IMR-90 (cell line): ENCODE data around the gene RDH12. TPM values are rescaled to one million over a fixed set of nuclear protein-coding genes. Genes with fewer than 3 reads are reported as not detected.

Experiments
- ATAC-seq: fragments of 200-7000 bp; cut with Tn5 transposase; 2 replicates; pipeline ENCODE4 v1.9.1; 2020; ENCODE audit warnings: low read depth, mild to moderate bottlenecking, moderate library complexity
- BruUV-seq: library from RNA; stranded (reverse); fragments of 400-500 nt; replicated peaks from 2 replicates; lab custom pipeline; 2021; lab: Mats Ljungman, UMichigan
- CTCF ChIA-PET: fragments of 300-600 bp; formaldehyde crosslinking; extraction: SDS; loops from one replicate; lab custom pipeline; 2021; ENCODE audit warnings: antibody characterized with exemption; lab: Yijun Ruan, JAX
- POLR2A ChIA-PET: fragments of 300-600 bp; sonication (Branson Sonifier 250); formaldehyde crosslinking; loops from one replicate; lab custom pipeline; 2022; ENCODE audit warnings: antibody characterized with exemption; ENCODE audit not compliant: unreplicated experiment; lab: Charles Lee
- DNase-seq: peaks from one replicate; pipeline ENCODE4 v3.0.0; 2013
- H2AFZ ChIP-seq: replicated peaks from 2 replicates; pipeline ENCODE3; 2013; ENCODE audit warnings: low read length, mild to moderate bottlenecking; ENCODE audit not compliant: poor library complexity
- H2AK5ac ChIP-seq: 2 replicates; pipeline ENCODE4 v1.6.1; 2013; ENCODE audit warnings: low read depth, low read length, inconsistent platforms
- H2AK9ac ChIP-seq: replicated peaks from 2 replicates; pipeline ENCODE3; 2013; ENCODE audit warnings: mild to moderate bottlenecking, low read depth, low read length, moderate library complexity; ENCODE audit not compliant: poor library complexity
- H2BK120ac ChIP-seq: 2 replicates; pipeline ENCODE4 v1.6.1; 2013; ENCODE audit warnings: low read depth, low read length, inconsistent platforms
- H2BK15ac ChIP-seq: 3 replicates; pipeline ENCODE4 v1.6.1; 2013; ENCODE audit warnings: low read depth, low read length, inconsistent platforms
- H2BK20ac ChIP-seq: 2 replicates; pipeline ENCODE4 v1.6.1; 2013; ENCODE audit warnings: low read depth, mild to moderate bottlenecking, inconsistent platforms, low read length, moderate library complexity
- H2BK5ac ChIP-seq: 2 replicates; pipeline ENCODE4 v1.6.1; 2013; ENCODE audit warnings: mild to moderate bottlenecking, low read depth, low read length, inconsistent platforms; ENCODE audit not compliant: poor library complexity, severe bottlenecking
- H3K14ac ChIP-seq: replicated peaks from 2 replicates; pipeline ENCODE4 v1.6.1; 2013; ENCODE audit warnings: low read depth, low read length, inconsistent platforms
- H3K18ac ChIP-seq: 2 replicates; pipeline ENCODE4 v1.6.1; 2013; ENCODE audit warnings: low read depth, low read length, control low read depth
- H3K23ac ChIP-seq: 2 replicates; pipeline ENCODE4 v1.6.1; 2013; ENCODE audit warnings: low read depth, low read length, inconsistent platforms
- H3K27ac ChIP-seq: 2 replicates; pipeline ENCODE4 v1.5.1; 2013; ENCODE audit warnings: mild to moderate bottlenecking, control low read depth, low read length; ENCODE audit not compliant: insufficient read depth
- H3K27me3 ChIP-seq: 2 replicates; pipeline ENCODE4 v1.6.1; 2013; ENCODE audit warnings: low read length; ENCODE audit not compliant: control insufficient read depth, insufficient read depth
- H3K36me3 ChIP-seq: 2 replicates; pipeline ENCODE4 v1.6.1; 2013; ENCODE audit warnings: low read length, mixed read lengths; ENCODE audit not compliant: control insufficient read depth, insufficient read depth
- H3K4ac ChIP-seq: 2 replicates; pipeline ENCODE4 v1.6.1; 2013; ENCODE audit warnings: low read depth, low read length, inconsistent platforms
- H3K4me1 ChIP-seq: 2 replicates; pipeline ENCODE4 v1.6.1; 2013; ENCODE audit warnings: low read length, mixed read lengths; ENCODE audit not compliant: control insufficient read depth, insufficient read depth
- H3K4me2 ChIP-seq: 2 replicates; pipeline ENCODE4 v1.6.1; 2013; ENCODE audit warnings: low read depth, mild to moderate bottlenecking, control low read depth, low read length, moderate library complexity
- H3K4me3 ChIP-seq: 2 replicates; pipeline ENCODE4 v1.5.1; 2013; ENCODE audit warnings: low read depth, mild to moderate bottlenecking, control low read depth, low read length, moderate library complexity; ENCODE audit not compliant: insufficient read depth
- H3K56ac ChIP-seq: 2 replicates; pipeline ENCODE4 v1.6.1; 2013; ENCODE audit warnings: low read length, inconsistent platforms; ENCODE audit not compliant: insufficient read depth; ENCODE audit errors: extremely low read depth
- H3K79me1 ChIP-seq, 2 experiments: 2 replicates each; pipeline ENCODE4 v1.6.1; 2013; ENCODE audit warnings: low read length in 2 of 2, inconsistent platforms in 1 of 2, low read depth in 1 of 2
- H3K9ac ChIP-seq: 2 replicates; pipeline ENCODE4 v1.6.1; 2013; ENCODE audit warnings: low read depth, low read length, control low read depth
- H3K9me1 ChIP-seq: 2 replicates; pipeline ENCODE4 v1.6.1; 2013; ENCODE audit warnings: low read length, inconsistent platforms; ENCODE audit not compliant: insufficient read depth
- H3K9me3 ChIP-seq: 2 replicates; pipeline ENCODE4 v1.6.1; 2013; ENCODE audit warnings: low read length; ENCODE audit not compliant: control insufficient read depth, insufficient read depth
- H4K20me1 ChIP-seq: 2 replicates; pipeline ENCODE4 v1.6.1; 2013; ENCODE audit warnings: low read length, inconsistent platforms; ENCODE audit not compliant: insufficient read depth
- H4K5ac ChIP-seq: 2 replicates; pipeline ENCODE4 v1.6.1; 2013; ENCODE audit warnings: mild to moderate bottlenecking, low read depth, low read length, control low read depth
- H4K8ac ChIP-seq, 2 experiments: 2 replicates each; pipeline ENCODE4 v1.6.1; 2013; ENCODE audit warnings: low read depth in 2 of 2, low read length in 2 of 2, control low read depth in 1 of 2, inconsistent platforms in 1 of 2
- H4K91ac ChIP-seq: 2 replicates; pipeline ENCODE4 v1.6.1; 2013; ENCODE audit warnings: low read depth, low read length, inconsistent platforms; ENCODE audit not compliant: insufficient read depth
- BHLHE40 ChIP-seq: fragments of 150-350 bp; IDR thresholded peaks from 2 replicates; pipeline ENCODE4 v1.6.1; 2016; ENCODE audit warnings: mild to moderate bottlenecking, low read depth, low read length
- CEBPB ChIP-seq: IDR thresholded peaks from 2 replicates; pipeline ENCODE4 v1.6.1; 2012; ENCODE audit warnings: low read depth, low read length, improper control_type of control experiment
- CHD1 ChIP-seq: IDR thresholded peaks from 2 replicates; pipeline ENCODE4 v1.6.1; 2012; ENCODE audit warnings: low read depth, low read length, improper control_type of control experiment
- CTCF ChIP-seq: conservative IDR thresholded peaks from 2 replicates; pipeline ENCODE4 v1.5.1; 2012; ENCODE audit warnings: mild to moderate bottlenecking, low read depth, low read length, improper control_type of control experiment
- ELK1 ChIP-seq: fragments of 150-350 bp; IDR thresholded peaks from 2 replicates; pipeline ENCODE4 v1.6.1; 2016; ENCODE audit warnings: low read depth, mild to moderate bottlenecking, low read length, moderate library complexity, borderline replicate concordance
- FOS ChIP-seq: fragments of 150-350 bp; IDR thresholded peaks from 2 replicates; pipeline ENCODE4 v1.6.1; 2016; ENCODE audit warnings: low read depth, low read length
- MAFK ChIP-seq: IDR thresholded peaks from 2 replicates; pipeline ENCODE4 v1.6.1; 2012; ENCODE audit warnings: low read depth, low read length, improper control_type of control experiment
- MAZ ChIP-seq: IDR thresholded peaks from 2 replicates; pipeline ENCODE4 v1.6.1; 2012; ENCODE audit warnings: low read depth, mild to moderate bottlenecking, low read length, improper control_type of control experiment, moderate library complexity, borderline replicate concordance
- MXI1 ChIP-seq: IDR thresholded peaks from 2 replicates; pipeline ENCODE4 v1.6.1; 2012; ENCODE audit warnings: low read depth, mild to moderate bottlenecking, low read length, moderate library complexity, borderline replicate concordance
- NFE2L2 ChIP-seq: fragments of 150-350 bp; IDR thresholded peaks from 2 replicates; pipeline ENCODE4 v1.6.1; 2016; ENCODE audit warnings: low read depth, mild to moderate bottlenecking, low read length
- POLR2A ChIP-seq: IDR thresholded peaks from 2 replicates; pipeline ENCODE4 v1.6.1; 2012; ENCODE audit warnings: mild to moderate bottlenecking, low read depth, low read length
- RAD21 ChIP-seq: IDR thresholded peaks from 2 replicates; pipeline ENCODE4 v1.6.1; 2012; ENCODE audit warnings: low read length, improper control_type of control experiment
- RCOR1 ChIP-seq: IDR thresholded peaks from 2 replicates; pipeline ENCODE4 v1.6.1; 2012; ENCODE audit warnings: mild to moderate bottlenecking, low read length, improper control_type of control experiment; ENCODE audit not compliant: insufficient replicate concordance
- RFX5 ChIP-seq: IDR thresholded peaks from 2 replicates; pipeline ENCODE4 v1.8.0; 2012; ENCODE audit warnings: low read depth, mild to moderate bottlenecking, low read length, moderate library complexity
- USF2 ChIP-seq: fragments of 150-350 bp; IDR thresholded peaks from 2 replicates; pipeline ENCODE4 v1.6.1; 2017; ENCODE audit warnings: mild to moderate bottlenecking, antibody characterized with exemption, low read length, low read depth
- WGBS, 2 experiments: methylation state at CpG; one replicate each; pipeline versions ENCODE4 v1.1.5 to v1.1.7; 2013; ENCODE audit warnings: missing lambda C conversion rate in 2 of 2; ENCODE audit not compliant: insufficient read length in 1 of 2; ENCODE audit errors: extremely low coverage in 2 of 2; 5-methylcytosine and 5-hydroxymethylcytosine counted together
- dilution Hi-C: fragments of 300-500 bp; cut with HindIII; formaldehyde crosslinking; loops from one replicate; pipeline ENCODE4 v1.14.3; 2018; ENCODE audit warnings: low sequenced_read_pairs; ENCODE audit not compliant: unreplicated experiment
- in situ Hi-C: fragments of 300-500 bp; cut with MboI; formaldehyde crosslinking; loops from 3 replicates; pipeline ENCODE4 v1.14.3; 2019; ENCODE audit warnings: low sequenced_read_pairs, inconsistent platforms, mixed read lengths
- intact Hi-C: fragments of 100-400 bp; cut with micrococcal nuclease; formaldehyde crosslinking; loops from 2 replicates; pipeline ENCODE4 v1.10.0; 2022
- polyA plus RNA-seq, 3 experiments: library from polyadenylated mRNA; depleted of rRNA; stranded (reverse); fragments of >200 nt; gene quantifications; 2 replicates each; pipeline ENCODE4 v1.2.3, GENCODE V29; 2012; ENCODE audit warnings: low replicate concordance in 1 of 3
- total RNA-seq: library from RNA; depleted of rRNA; stranded (reverse); fragments of >200 nt; gene quantifications from 2 replicates; pipeline ENCODE4 v1.2.3, GENCODE V29; 2012

RDH12 gene
- total and polyA plus RNA-seq, 2 of the 4 experiments (the other 2 are of a cell fraction): not detected

GRCh38 chr14:67757175-67757574 is 55.5 kb downstream of the RDH12 start:
- BruUV-seq: no TSS peak
- Histone ChIP-seq H3K9me1 (peaks cover 6% of the 10 kb centered on the region; the same call in 1 of the 2 replicates), H3K18ac (no peak overlapping the region), H2BK120ac (no peak overlapping the region), H4K5ac (no peak overlapping the region), H2AK9ac (no peak overlapping the region), H4K8ac (no peak overlapping the region), H3K4ac (no peak overlapping the region), H2AK5ac (no peak overlapping the region), H2BK20ac (no peak overlapping the region), H2BK5ac (no peak overlapping the region), H3K56ac (no peak overlapping the region), H3K4me3 (no peak overlapping the region), H3K4me1 (no peaks in the 10 kb centered on the region), H3K27ac (no peak overlapping the region), H3K9me3 (no peaks in the 10 kb centered on the region), H2AFZ (no peak overlapping the region), H3K23ac (no peak overlapping the region), H3K79me1 (no peaks in the 10 kb centered on the region), H4K91ac (no peak overlapping the region), H3K4me2 (no peak overlapping the region), H3K27me3 (no peaks in the 10 kb centered on the region), H2BK15ac (no peak overlapping the region), H4K20me1 (no peaks in the 10 kb centered on the region), H3K9ac (no peak overlapping the region), H3K36me3 (peaks cover 37% of the 10 kb centered on the region), H3K14ac (no peak overlapping the region)
- in situ Hi-C loops (no loop called here), dilution Hi-C loops (no loop called here), intact Hi-C loops (no loop called here)
- POLR2A ChIA-PET: no interaction called here
- 83% methylated on average over 3 of the region's 3 CpGs; no CpG with 5 or more reads in 1 of the 2 experiments for WGBS, 2 experiments
- DNase-seq (no peak), ATAC-seq (no peak)
- TF ChIP-seq CTCF (no peak), FOS (no peak), RFX5 (no peak), MAFK (no peak), CEBPB (no peak), RAD21 (no peak), ELK1 (no peak), USF2 (no peak), RCOR1 (no peak), POLR2A (no peak), BHLHE40 (no peak), MXI1 (no peak), CHD1 (no peak), MAZ (no peak), NFE2L2 (no peak)
- CTCF ChIA-PET: no interaction called here
